ENCODE data around the gene ARID3B. TPM values are rescaled to one million over a fixed set of nuclear protein-coding genes. Genes with fewer than 3 reads are reported as not detected.
A peak's percentile ranks its signal among the peaks of the same experiment; 100 is the strongest.
"Not testable (repeated sequence)": the region's sequence is repeated elsewhere in the genome, so short reads cannot be mapped to it uniquely, and the experiment has no call there.

ARID3B gene
- total and polyA plus RNA-seq, 2 experiments from 2014 or later = 69.8 to 70.5 TPM

DNA sequence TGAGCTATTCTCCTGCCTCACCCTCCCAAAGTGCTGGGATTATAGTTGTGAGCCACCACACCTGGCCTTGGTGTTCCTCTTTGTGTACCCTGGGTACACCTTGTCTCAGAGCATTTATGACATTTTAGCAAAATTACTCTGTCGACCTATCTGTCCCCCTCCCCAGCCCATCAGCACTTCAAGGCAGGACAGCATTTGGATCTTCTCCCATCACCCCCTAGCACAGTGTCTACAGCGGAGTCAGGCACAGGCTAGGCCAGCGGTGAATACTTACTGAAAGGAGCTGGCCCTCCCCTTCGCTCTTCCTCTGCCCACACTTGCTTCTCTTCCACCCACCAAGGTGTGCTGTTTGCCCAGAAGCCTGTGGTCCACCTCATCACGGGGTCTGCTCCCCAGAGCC is 54.3 kb downstream of the ARID3B start:
- TF ChIP-seq, protein P1, sequence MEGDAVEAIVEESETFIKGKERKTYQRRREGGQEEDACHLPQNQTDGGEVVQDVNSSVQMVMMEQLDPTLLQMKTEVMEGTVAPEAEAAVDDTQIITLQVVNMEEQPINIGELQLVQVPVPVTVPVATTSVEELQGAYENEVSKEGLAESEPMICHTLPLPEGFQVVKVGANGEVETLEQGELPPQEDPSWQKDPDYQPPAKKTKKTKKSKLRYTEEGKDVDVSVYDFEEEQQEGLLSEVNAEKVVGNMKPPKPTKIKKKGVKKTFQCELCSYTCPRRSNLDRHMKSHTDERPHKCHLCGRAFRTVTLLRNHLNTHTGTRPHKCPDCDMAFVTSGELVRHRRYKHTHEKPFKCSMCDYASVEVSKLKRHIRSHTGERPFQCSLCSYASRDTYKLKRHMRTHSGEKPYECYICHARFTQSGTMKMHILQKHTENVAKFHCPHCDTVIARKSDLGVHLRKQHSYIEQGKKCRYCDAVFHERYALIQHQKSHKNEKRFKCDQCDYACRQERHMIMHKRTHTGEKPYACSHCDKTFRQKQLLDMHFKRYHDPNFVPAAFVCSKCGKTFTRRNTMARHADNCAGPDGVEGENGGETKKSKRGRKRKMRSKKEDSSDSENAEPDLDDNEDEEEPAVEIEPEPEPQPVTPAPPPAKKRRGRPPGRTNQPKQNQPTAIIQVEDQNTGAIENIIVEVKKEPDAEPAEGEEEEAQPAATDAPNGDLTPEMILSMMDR (IDR thresholded peaks at IDR 0.05; ENCODE audit: low read depth, low read length) = no peak
- peaks cover 33% of the 10 kb centered on the region for H3K4me1 ChIP-seq (ENCODE audit: low read depth)
- peaks cover 20% of the 10 kb centered on the region for H3K36me3 ChIP-seq
- no peak overlapping the region for H3K4me3 ChIP-seq
- DNase-seq (ENCODE audit: low read depth in 1 of 2, low spot score in 1 of 2) = no peak
- H3K27me3 ChIP-seq = no peaks in the 10 kb centered on the region
- H3K9me3 ChIP-seq (ENCODE audit: low read depth) = no peaks in the 10 kb centered on the region
- no peak overlapping the region for H3K27ac ChIP-seq

DNA sequence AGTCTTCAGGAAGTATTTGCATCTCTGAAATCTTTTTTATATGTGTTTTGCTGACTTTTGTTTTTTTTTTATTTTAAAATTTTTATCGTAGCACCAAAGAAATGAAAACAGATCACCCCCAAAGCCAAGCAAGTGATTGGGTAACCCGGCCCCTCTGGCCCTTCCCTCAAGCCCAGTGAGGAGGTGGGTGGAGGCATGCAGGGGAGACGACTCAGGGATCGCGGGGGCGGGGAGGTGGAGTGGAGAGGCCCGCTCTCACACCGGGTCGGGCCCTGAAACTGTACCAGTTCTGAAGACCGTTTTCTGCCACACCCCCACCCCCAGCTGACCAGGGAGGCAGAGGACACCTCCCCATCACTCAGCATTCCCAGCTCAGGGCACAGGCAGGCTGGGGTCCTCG is 55.7 kb downstream of the ARID3B start:
- Histone ChIP-seq H3K4me1 (ENCODE audit: low read depth) (peaks cover 33% of the 10 kb centered on the region), H3K36me3 (peaks cover 15% of the 10 kb centered on the region)
- not testable (repeated sequence) for H3K4me3 ChIP-seq; H3K27ac ChIP-seq; DNase-seq (ENCODE audit: low read depth in 1 of 2, low spot score in 1 of 2); H3K9me3 ChIP-seq (ENCODE audit: low read depth); H3K27me3 ChIP-seq

DNA sequence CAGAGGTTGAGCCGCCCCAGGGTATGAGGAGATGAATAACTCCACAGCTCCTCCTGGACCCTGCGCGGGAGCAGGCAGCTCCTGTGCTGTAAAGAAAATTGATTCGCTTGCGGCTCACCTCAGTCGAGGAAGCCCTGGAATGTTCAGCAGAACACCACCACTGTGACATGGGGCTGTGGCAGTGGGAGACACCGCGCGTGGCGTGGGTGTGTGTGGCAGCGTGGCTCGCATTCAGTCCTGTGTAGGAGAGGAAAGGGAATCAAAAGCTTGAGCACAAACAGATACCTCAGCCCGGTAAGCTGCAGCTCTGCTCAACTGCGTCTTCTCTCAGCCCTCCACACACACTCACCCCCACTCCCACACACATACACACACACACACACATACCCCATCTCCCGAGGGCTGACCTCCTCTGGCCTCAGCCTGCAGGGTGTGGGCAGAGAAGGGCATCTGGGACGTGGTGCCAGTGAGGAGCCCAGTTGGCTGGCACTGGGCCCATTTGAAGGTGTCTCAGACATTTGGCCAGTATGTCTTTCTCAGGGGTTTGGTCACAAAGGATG is 56.2 kb downstream of the ARID3B start:
- DNase-seq (ENCODE audit: low read depth in 1 of 2, low spot score in 1 of 2); H3K4me3 ChIP-seq; H3K9me3 ChIP-seq (ENCODE audit: low read depth); H3K27me3 ChIP-seq; H3K27ac ChIP-seq: not testable (repeated sequence)
- Histone ChIP-seq H3K4me1 (ENCODE audit: low read depth) (peaks cover 31% of the 10 kb centered on the region), H3K36me3 (peaks cover 10% of the 10 kb centered on the region)

DNA sequence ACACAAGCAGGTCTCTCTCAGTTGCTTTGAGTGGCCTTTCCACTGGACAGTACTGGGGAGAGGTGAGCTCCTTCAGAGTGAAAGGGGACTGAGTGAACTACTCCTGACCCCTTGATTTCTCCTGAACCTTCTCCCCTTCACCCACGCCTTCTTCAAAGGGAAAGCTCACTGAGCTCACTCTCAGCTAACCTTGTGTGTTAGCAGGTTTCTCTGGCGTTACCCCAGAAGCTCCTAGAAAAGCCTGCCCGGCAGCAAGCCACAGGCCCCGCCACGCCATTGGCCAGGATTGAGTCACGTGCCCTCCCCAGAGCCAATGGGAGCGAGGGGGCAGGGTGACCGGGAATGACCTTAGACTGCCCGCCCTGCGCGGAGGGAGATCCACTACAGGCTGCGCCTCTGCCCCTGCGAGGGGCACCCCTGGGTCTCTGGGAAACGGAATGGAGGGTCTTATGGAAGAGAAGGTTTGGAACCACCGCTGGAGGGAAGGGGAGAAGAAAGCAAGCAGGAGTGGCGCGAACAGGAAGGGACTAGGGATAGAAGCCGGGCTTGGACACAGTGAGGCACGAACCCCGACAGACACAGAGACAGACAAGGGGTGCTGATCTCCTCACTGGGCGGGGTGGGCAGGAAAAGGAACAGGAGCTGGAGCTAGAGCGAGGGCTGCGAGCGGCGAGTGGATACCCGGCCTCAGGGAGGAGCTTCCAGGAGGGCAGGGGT is 57.3 kb downstream of the ARID3B start:
- peak; percentile 90 to 96 for DNase-seq (ENCODE audit: low read depth in 1 of 2, low spot score in 1 of 2)
- Histone ChIP-seq H3K4me1 (ENCODE audit: low read depth) (peaks cover 21% of the 10 kb centered on the region), H3K27me3 (no peaks in the 10 kb centered on the region), H3K27ac (peak overlapping the region; percentile 91), H3K9me3 (ENCODE audit: low read depth) (no peaks in the 10 kb centered on the region), H3K4me3 (peak overlapping the region; percentile 16), H3K36me3 (peaks cover 8% of the 10 kb centered on the region)
- TF ChIP-seq, protein P1 (IDR thresholded peaks at IDR 0.05; ENCODE audit: low read depth, low read length) = no peak

DNA sequence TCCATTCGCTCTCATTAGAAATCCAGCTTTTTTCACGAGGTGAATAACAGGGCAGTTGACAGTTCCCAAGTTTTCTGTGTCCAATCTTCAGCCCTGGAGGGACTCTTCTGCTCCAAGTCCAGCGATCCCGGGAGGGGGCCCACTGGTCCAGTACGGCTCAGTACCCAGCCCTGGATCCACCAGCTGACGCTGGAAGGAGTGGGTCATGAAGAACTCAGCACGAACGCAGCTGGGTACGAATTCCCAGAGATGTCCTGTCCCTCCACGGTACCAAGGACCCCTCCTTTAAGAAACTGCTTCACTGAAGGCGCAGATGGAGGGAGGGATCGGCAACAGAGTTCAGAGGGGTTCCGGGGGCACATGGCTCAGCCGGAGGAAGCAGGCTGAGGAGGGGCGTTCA is 58.1 kb downstream of the ARID3B start:
- Histone ChIP-seq H3K27me3 (no peaks in the 10 kb centered on the region), H3K4me1 (ENCODE audit: low read depth) (peaks cover 15% of the 10 kb centered on the region), H3K9me3 (ENCODE audit: low read depth) (no peaks in the 10 kb centered on the region), H3K27ac (peak overlapping the region; percentile 50), H3K4me3 (no peak overlapping the region), H3K36me3 (peaks cover 8% of the 10 kb centered on the region)
- TF ChIP-seq, protein P1 (IDR thresholded peaks at IDR 0.05; ENCODE audit: low read depth, low read length) = no peak
- DNase-seq (ENCODE audit: low read depth in 1 of 2, low spot score in 1 of 2) = no peak

DNA sequence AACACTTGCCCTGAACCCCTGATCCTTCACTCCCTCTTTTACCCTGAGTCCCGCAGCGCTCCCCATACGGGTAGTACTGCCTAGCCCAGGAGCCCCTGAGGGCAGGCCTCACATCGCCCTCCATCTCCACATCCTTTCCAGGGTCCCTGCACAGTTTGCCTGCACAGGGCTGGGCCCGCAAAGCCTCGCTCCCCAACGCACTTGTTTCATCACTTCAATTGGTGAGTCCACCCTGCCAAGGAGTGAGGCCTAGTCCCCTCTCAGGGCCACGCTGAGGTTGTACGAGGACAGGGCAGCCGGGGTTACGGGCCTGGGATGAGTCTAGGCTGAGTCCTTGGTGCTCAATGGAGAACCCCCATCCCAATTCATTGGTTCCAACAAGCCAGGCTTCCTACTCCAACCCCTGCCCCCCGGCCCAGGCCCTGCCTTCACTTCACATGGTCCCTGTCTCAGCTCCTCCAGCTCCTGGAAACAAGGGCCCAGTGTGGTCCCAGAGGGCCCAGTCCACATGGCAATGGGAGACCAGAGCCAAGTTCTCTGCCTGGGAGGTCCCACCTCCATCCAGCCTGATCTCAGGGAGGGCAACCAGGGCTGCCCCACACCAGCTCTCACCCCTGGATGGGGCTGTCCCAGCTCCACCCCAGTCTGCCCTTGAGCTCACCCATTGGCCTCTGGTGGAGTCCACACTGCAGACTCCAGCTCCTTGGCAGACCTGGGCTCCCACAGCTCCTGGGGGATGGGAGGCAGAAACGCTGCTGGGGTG is 62.2 kb downstream of the ARID3B start:
- Histone ChIP-seq H3K36me3 (no peaks in the 10 kb centered on the region), H3K27me3 (no peaks in the 10 kb centered on the region), H3K9me3 (ENCODE audit: low read depth) (no peaks in the 10 kb centered on the region), H3K4me1 (ENCODE audit: low read depth) (peaks cover 10% of the 10 kb centered on the region), H3K4me3 (no peak overlapping the region), H3K27ac (no peak overlapping the region)
- TF ChIP-seq, protein P1 (IDR thresholded peaks at IDR 0.05; ENCODE audit: low read depth, low read length) = no peak
- no peak for DNase-seq (ENCODE audit: low read depth in 1 of 2, low spot score in 1 of 2)
